GM18511 (cell line): Measurements from ENCODE around the gene PERCC1.
"Not testable (repeated sequence)": the region's sequence is repeated elsewhere in the genome, so short reads cannot be mapped to it uniquely, and the experiment has no call there.

Experiments used
- ATAC-seq: cut with Tn5 transposase; IDR thresholded peaks from one replicate; pipeline ENCODE4 v1.9.1; 2021; ENCODE audit warnings: mild to moderate bottlenecking, moderate library complexity; ENCODE audit not compliant: unreplicated experiment

Gene PERCC1

GRCh38 chr16:1433263-1433560, 2.3 kb downstream of the PERCC1 start:
- ATAC-seq: no peak

DNA sequence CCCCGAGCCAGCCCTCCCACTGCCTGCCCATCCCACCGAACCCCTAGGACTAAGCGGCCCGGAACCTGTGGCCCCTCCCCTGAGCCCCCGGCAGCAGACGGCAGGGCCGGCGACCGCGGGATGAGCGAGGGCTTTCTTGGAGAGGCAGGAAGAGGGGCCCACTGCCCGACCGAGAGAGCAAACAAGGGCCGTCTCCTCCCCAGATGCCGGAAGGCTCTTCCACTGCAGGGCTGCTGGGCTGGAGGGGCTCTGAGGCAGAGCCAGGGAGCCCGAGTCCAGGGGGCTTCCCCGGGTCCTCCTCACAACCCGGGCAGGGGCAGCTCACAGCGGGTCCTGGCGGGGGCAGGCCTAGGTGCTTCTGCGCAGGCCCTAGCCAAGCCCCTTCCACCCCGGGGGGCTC, 2.9 kb downstream of the PERCC1 start:
- no peak for ATAC-seq

- no peak for ATAC-seq
Observed at GRCh38 chr16:1434644-1435592, 4.0 kb downstream of the PERCC1 start.

DNA sequence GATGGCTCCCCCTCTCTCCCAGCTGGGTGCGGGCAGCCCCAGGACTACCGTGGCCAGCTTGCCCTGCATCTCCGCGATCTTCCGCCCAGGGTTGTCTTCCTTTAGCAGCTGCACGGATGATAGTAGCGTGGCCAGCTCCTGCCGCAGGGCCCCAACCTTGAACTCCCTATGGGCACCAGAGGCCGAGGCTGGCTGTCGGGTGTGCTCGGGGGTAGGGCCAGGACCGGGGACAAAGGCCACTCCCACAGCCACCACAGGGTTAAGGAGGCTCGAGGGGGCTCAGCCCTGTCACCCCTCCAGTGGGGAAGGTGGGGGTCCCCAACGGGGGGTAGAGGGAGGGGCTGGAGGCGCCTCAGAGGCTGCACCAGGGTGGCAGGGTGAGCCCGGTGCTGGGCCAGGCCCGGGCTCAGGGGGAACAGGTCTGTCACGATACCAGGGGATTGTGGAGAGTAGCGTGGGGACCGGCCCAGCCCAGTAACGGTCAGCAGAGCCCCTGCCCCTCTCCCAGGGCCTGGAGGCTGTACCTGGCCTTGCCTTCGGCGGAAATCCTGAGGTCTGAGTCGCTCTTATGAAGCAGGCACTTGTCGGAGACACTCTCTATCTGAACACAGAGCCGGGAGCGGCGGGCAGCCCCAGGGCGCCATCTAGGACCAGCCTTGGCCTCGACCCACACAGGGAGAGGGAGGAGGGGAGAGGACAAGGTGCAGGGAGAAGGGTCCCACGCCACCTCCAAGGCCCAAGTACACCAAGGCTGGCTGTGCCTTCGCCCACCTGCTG, 5.2 kb downstream of the PERCC1 start:
- ATAC-seq: no peak

GRCh38 chr16:1436731-1437355, 6.0 kb downstream of the PERCC1 start:
- no peak for ATAC-seq

DNA sequence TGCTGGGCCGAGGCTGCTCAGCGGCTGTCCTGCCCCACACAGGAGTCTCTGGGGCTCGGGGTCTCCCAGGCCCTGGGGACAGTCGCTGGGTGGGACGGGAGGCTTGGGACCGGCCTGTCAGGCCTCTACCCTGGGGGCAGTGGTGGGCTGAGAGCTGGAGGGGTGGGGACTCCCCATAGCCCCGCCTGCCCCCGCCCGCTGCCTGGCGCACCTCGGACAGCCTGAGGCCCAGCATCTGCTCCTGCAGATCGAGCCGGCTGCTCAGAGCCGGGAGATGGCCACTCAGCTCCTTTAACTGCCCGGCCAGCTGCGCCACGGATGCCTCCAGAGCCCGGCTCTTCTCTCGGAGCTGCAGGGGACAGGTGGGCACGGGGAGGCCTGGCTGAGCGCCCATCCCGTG, 6.7 kb downstream of the PERCC1 start:
- ATAC-seq: no peak

DNA sequence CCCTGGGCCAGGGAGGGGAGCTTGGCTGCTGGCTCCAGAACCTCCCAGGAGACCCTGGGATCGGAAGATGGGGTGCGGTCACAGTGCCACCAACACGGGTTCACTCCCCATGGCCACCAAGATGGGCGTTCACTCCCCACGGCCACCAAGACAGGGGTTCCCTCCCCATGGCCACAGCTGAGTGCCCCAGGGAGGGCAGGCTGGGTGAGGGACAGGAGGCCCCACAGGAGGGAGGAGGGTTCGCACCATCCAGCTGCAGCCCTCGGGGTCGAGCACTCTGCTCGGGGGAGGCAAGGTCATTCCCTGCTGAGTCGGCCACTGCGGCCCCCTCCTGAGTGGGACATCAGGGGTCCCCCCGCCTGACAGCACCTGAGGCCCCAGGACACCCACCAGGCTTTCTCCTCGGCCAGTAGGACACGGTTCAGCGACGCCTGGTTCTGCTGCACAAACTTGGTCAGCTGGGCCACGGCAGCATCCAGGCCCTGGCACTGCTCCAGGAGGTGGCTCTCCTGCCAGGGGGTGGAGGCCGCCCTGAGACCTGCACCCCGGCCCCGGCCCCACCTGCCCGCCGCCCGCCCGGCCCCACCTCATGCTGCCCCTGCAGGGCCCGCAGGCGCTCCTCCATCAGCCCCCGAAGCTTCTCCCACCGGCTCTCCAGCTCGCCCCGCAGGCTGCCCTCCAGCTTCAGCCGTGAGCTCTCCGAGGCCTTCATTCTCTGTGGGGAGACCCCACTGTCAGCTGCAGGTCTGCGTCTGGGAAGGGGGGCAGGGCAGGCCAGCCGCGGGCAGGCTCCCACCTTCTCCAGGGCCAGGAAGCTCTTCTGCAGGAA, 7.6 kb downstream of the PERCC1 start:
- no peak for ATAC-seq

- no peak for ATAC-seq
Observed at GRCh38 chr16:1439058-1439698, 8.3 kb downstream of the PERCC1 start.

- ATAC-seq: not testable (repeated sequence)
Observed at GRCh38 chr16:1439699-1440074, 8.8 kb downstream of the PERCC1 start.

- no peak for ATAC-seq
Observed at GRCh38 chr16:1441391-1441829, 10.5 kb downstream of the PERCC1 start.

- ATAC-seq: no peak
Observed at GRCh38 chr16:1442697-1443096, 11.8 kb downstream of the PERCC1 start.

DNA sequence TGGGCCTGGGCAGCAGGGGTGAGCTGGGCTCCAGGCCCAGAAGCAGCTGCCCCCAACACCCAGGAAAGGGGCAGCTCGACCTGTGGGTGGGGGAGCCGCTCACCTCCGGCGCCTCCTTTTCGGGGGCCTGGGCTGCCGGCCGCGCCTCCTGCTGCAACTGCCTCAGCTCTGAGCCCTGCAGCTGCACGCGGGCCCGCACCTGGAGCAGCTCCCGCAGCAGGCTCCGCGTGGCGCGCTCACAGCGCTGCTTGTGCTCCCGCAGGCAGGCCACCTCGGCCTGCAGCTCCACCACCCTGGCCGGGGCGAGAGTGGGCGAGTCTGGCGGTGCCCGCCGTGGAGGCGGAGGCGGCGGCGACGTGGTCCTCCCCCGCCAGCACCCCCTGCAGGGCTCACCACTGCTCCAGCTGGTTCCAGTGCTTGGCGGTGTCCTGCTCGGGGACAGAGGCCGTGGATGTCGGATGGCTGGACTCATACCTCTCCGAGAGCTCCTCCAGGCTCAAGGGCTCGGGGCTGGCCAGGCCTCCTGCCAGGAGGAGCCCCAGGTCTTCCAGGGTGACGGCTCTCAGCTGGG, 12.6 kb downstream of the PERCC1 start:
- no peak for ATAC-seq

DNA sequence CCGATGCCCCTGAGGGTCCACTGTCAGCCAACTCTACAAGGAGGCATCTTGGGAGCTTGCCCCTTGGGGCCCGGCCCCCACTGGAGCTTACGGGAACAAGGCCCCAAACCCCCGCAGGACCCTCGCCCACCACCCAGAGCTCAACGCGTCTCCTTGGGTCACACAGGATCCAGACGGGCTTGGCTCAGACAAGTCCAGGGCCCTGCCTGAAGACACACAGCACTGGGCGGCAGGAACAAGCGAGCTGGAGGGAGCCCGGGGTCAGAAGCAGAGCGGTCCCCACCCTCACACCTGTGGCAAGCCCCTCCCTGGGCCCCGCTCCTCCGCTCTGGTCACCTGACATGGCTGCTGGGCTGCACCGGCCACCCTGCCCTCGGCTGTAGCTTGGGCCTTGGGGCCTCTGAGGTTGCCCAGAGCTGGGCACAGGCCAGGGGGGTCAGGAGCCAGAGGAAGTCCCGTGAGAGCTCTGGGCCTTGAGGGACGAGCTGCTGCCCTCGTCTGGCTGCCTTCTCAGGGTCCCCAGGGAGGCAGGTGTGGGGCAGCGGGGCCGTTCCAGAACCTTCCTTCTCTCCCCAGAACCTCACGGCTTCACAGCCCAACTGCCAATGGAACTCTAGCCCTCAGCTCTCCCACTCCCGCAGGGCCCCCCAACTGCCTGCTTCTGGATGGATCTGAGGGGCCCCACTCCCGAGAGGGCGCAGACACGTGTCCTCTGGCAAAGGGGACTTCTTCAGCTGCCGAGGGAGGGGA, 13.3 kb downstream of the PERCC1 start, which contains the start of gene CCDC154:
CCDC154 (minus strand) TSS at position 577 of the 750 bp plus-strand sequence; CDS start at position 343, 234 bp downstream.
- ATAC-seq: no peak

DNA sequence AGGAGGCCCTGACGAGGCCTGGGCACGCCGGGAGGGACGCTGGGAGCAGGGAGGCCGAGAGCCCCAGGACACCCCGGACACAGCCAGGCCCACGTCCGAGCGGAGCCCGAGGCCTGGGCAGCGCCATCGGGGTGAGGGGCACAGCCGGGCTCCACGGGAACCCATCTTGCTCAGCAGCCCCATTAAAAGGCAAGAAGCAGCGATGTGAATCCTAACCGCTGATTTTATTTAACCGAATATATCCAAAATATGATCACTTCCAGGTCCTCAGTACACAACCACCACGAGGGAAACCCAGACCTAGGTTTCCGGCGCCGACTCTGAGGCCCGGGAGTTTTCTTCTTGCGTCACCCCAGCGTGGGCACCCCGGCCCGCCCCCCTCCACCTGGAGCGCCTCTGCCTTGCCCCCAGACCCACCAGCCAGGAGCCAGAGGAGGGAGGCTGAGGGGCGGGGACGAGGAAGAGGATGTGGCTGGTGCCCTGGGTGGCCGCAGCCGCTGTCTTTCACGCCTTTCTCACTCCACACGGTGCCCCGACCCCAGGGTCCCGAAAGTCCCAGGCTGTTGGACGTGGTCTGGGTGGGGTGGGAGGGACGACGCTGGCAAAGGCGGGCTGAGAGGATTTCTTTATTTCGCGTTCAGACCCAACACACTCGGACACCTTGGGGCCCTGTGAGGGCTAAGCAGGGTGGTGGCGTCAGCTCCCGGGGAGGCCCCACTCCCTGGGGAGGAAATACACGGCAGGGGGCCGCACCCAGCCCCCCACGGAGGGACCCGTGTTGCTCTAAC, 14.0 kb downstream of the PERCC1 start:
- no peak for ATAC-seq

GRCh38 chr16:1445518-1446203, 14.8 kb downstream of the PERCC1 start:
- no peak for ATAC-seq

- no peak for ATAC-seq
Observed at GRCh38 chr16:1446296-1447080, 15.6 kb downstream of the PERCC1 start.

DNA sequence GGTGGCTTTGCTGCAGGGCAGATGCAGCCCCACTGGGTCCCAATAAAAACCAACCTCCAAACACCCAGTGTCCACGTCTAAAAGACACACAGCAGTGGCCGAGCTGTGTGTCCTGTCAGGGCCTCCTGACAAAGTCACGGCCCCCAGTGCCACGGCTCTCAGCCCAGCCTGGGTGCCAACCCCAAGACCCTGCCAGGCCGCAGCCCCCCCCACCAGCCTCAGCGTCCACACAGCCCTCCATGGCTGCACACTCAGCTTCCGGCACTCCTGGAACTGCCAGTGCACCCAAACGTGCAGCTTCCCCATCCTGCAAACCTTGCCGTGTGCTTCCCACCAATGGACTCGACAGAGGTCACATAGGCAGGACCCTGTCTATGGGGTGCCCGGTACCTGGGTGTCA, 17.1 kb downstream of the PERCC1 start:
- no peak for ATAC-seq
